Motor neuron (in vitro differentiated cells): ENCODE data around the gene CD69. TPM values are rescaled to one million over a fixed set of nuclear protein-coding genes. Genes with fewer than 3 reads are reported as not detected.

Experiments
- ATAC-seq, 8 experiments: fragments of 200-7000 bp; cut with Tn5 transposase; replicated peaks in 6 of 8; 2 replicates each; pipeline ENCODE4 v1.8.0; 2021; ENCODE audit warnings: mild to moderate bottlenecking in 8 of 8, moderate library complexity in 8 of 8
- H3K27ac ChIP-seq, 2 donors: fragments of 250-450 bp; sonication (Bioruptor Pico); 2 replicates each; pipeline ENCODE4 v1.9.0; 2021; ENCODE audit warnings: antibody characterized with exemption in 2 of 2, mild to moderate bottlenecking in 2 of 2, moderate library complexity in 1 of 2
- H3K4me1 ChIP-seq, 2 donors: fragments of 250-450 bp; sonication (Bioruptor Pico); replicated peaks in 1 of 2; 2 replicates each; pipeline ENCODE4 v1.6.1; 2021; ENCODE audit warnings: antibody characterized with exemption in 2 of 2, mild to moderate bottlenecking in 2 of 2, moderate library complexity in 1 of 2
- H3K4me3 ChIP-seq, 5 donors: fragments of 250-450 bp; sonication (Bioruptor Pico); 2 replicates each; pipeline ENCODE4 v1.9.0; 2021; ENCODE audit warnings: antibody characterized with exemption in 5 of 5, mild to moderate bottlenecking in 5 of 5, moderate library complexity in 4 of 5
- WGBS, 10 experiments: fragments of 450-650 bp; shearing (Covaris generic); methylation state at CpG; one replicate each; pipeline ENCODE4 v1.0.0; 2022; 5-methylcytosine and 5-hydroxymethylcytosine counted together
- in situ Hi-C, 9 experiments: fragments of 400-800 bp; cut with MboI; loops; one replicate each; pipeline ENCODE4 v1.15.0; 2021; ENCODE audit warnings: low sequenced_read_pairs in 9 of 9, low pct_unique_long_range_greater_than_20kb in 2 of 9; ENCODE audit not compliant: unreplicated experiment in 9 of 9
- total RNA-seq, 8 experiments: library from RNA; unstranded; fragments of 300-600 nt; gene quantifications; 2 replicates each; pipeline versions ENCODE4 v1.2.3 to v1.2.4, GENCODE V29; 2022

Gene CD69
- total RNA-seq, 8 experiments from 2014 or later: 0.20 to 1.4 (median 0.86) TPM; not detected in 2

DNA sequence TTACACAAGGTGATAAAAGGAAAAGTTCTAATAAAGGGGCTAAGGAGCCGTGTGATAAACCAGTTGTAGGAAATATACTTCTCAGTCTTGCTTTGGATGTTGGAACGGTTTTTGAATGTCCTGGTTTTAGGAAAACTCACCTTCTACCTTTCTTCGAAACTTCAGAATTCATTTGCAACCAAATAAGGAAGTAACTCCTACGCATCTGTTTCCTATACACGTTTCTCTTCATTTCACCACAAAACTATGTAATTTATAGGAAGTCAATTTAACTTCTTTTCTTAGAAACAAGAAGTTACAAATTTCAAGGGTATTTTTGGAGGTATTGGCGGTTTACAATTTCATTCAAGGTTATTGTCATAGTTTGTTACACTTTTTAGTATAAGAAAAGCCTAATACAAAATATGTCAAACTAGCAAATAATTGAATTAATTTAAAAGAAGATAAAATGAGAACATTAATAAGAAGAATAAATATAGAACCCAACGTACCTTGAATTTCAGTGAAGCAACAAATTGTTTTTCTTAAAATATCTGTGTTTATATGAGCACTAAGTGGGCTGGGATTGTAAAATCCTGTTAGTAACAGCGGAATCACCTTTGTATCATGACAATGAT, 33.2 kb upstream of the CD69 start:
- peaks cover 0 to 2% of the 10 kb centered on the region in 2 donors for H3K4me1 ChIP-seq
- no peak overlapping the region for H3K4me3 ChIP-seq
- in situ Hi-C loops: no loop called here
- no peak overlapping the region for H3K27ac ChIP-seq
- ATAC-seq: no peak
- WGBS, 10 experiments: 58 to 96% (median 88%) methylated on average over 3 to 8 of the region's 8 CpGs

DNA sequence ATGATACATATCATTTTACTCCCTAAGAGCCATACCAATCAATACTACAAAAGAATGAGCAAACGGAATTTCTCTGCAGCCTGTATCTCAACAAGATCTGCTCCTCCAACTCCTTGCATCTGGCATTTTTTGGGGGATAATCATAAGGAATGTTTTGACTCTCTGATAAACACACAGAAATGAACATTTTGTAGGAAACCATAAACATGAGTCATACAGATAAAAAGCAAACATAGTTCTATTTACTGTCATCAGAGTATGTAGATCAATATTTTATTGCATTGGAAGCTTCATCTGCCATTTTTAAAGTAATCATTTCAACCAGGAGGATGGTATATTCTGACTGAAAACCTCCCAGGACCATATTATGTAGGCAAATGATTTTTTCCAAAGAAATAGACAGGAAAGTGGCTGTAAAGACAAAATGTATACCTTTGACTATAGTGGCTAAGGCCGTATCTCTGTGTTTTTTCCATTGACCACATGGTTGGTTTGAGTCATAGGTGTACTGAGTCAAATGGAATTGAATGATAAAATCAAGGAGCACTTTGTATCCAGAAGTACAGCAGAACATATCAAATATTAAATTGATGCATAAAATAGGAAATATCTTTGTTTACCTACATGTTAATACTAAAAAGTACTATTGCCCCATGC, 32.4 kb upstream of the CD69 start:
- Histone ChIP-seq H3K4me3 (no peak overlapping the region), H3K27ac (no peak overlapping the region), H3K4me1 (peaks cover 0 to 2% of the 10 kb centered on the region in 2 donors)
- in situ Hi-C loops: no loop called here
- ATAC-seq: no peak
- WGBS, 10 experiments: 25 to 100% (median 83%) methylated on average over 1 to 2 of the region's 2 CpGs; no CpG with 5 or more reads in 1 of the 10 experiments

DNA sequence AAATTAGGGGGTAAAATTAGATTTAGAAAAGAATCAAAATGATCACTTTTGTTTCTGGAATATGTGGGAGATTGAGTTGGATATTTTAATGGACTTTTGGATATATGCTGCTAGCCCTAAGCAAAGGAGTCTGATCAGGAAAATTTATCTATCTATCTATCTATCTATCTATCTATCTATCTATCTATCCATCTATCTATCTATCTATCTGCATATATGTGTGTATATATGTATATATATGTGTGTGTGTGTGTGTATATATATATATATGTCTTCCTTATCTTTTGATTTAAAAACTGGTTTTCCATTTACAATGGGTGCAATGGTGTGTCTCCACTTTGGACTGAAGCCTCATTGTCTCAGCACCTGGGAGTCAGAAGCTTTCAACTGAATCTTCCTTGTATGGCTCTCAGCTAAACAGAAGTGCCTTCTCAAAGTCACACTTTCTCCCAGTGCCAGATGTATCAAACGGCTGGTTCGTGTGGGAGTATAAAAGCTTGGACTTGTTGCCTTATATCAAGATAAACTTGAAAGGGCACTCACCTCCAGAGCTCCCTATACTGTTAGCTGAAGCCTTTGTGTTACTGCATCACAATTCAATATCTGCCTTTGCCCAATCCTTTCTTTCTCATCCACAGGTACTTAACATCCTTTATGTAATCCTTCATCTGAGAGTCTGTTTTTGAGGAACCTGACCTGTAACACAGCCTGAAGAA, 31.6 kb upstream of the CD69 start:
- in situ Hi-C loops: no loop called here
- ATAC-seq: no peak
- Histone ChIP-seq H3K4me3 (no peak overlapping the region), H3K4me1 (no peaks in the 10 kb centered on the region), H3K27ac (no peak overlapping the region)
- 19 to 28% methylated on average over 2 of the region's 2 CpGs; no CpG with 5 or more reads in 8 of the 10 experiments for WGBS, 10 experiments

GRCh38 chr12:9786726-9787717, 26.3 kb upstream of the CD69 start:
- WGBS, 10 experiments: 0 to 64% (median 27%) methylated on average over 3 to 6 of the region's 6 CpGs
- peak in 4 of 8 experiments; percentile 23 to 99 (median 98) for ATAC-seq

GRCh38 chr12:9784816-9785215, 24.1 kb upstream of the CD69 start:
- Histone ChIP-seq H3K27ac (no peak overlapping the region), H3K4me1 (no peaks in the 10 kb centered on the region), H3K4me3 (no peak overlapping the region)
- WGBS, 10 experiments: 43 to 83% (median 73%) methylated on average over 1 to 3 of the region's 3 CpGs
- in situ Hi-C loops: no loop called here
- no peak for ATAC-seq

More at GRCh38 chr12:9786726-9787717, 26.3 kb upstream of the CD69 start:
- H3K4me1 ChIP-seq: no peaks in the 10 kb centered on the region
- H3K27ac ChIP-seq: peak overlapping the region in 1 of 2 donors; percentile 43
- in situ Hi-C loops: no loop called here
- H3K4me3 ChIP-seq: no peak overlapping the region

GRCh38 chr12:9784326-9784725, 23.6 kb upstream of the CD69 start:
- Histone ChIP-seq H3K4me3 (no peak overlapping the region), H3K27ac (no peak overlapping the region), H3K4me1 (no peaks in the 10 kb centered on the region)
- WGBS, 10 experiments: 42 to 100% (median 92%) methylated on average over 1 to 2 of the region's 2 CpGs
- no peak for ATAC-seq
- in situ Hi-C loops: no loop called here

GRCh38 chr12:9782547-9783382, 22.1 kb upstream of the CD69 start:
- no peak for ATAC-seq
- Histone ChIP-seq H3K4me3 (no peak overlapping the region), H3K27ac (no peak overlapping the region), H3K4me1 (no peaks in the 10 kb centered on the region)
- in situ Hi-C loops: no loop called here
- WGBS, 10 experiments: 45 to 100% (median 73%) methylated on average over 1 to 7 of the region's 7 CpGs; no CpG with 5 or more reads in 1 of the 10 experiments

GRCh38 chr12:9781360-9781759, 20.7 kb upstream of the CD69 start:
- WGBS, 10 experiments: 50 to 100% (median 88%) methylated on average over 1 to 2 of the region's 2 CpGs; no CpG with 5 or more reads in 1 of the 10 experiments
- Histone ChIP-seq H3K4me3 (no peak overlapping the region), H3K4me1 (no peaks in the 10 kb centered on the region), H3K27ac (no peak overlapping the region)
- ATAC-seq: no peak
- in situ Hi-C loops: no loop called here

DNA sequence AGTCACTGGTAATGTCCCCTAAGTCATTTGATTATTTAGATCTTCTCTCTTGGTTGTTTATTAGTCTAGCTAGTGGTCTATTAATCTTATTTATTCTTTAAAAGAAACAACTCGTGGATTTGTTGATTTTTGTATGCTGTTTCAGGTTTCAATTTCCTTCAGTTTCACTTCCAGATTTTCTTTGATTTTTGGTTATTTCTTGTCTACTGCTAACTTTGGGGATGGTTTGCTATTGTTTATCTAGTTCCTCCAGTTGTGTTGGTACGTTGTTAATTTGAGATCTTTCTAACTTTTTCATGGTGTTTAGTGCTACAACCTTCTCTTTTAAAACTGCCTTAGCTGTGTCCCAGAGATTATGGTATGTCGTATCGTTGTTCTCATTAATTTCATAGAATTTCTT, 18.5 kb upstream of the CD69 start:
- no peak for ATAC-seq
- 42 to 96% (median 83%) methylated on average over 1 to 4 of the region's 4 CpGs for WGBS, 10 experiments
- Histone ChIP-seq H3K4me1 (no peaks in the 10 kb centered on the region), H3K27ac (no peak overlapping the region), H3K4me3 (no peak overlapping the region)
- in situ Hi-C loops: no loop called here

- ATAC-seq: no peak
- 40 to 100% (median 80%) methylated on average over 1 to 3 of the region's 3 CpGs for WGBS, 10 experiments
- H3K4me3 ChIP-seq: no peak overlapping the region
- in situ Hi-C loops: no loop called here
- H3K27ac ChIP-seq: no peak overlapping the region
- H3K4me1 ChIP-seq: no peaks in the 10 kb centered on the region
Measured at GRCh38 chr12:9776781-9777180, 16.1 kb upstream of the CD69 start.

- Histone ChIP-seq H3K4me1 (no peaks in the 10 kb centered on the region), H3K27ac (no peak overlapping the region), H3K4me3 (no peak overlapping the region)
- in situ Hi-C loops: no loop called here
- ATAC-seq: peak in 1 of 8 experiments; percentile 36
- WGBS, 10 experiments: 8 to 100% (median 86%) methylated on average over 1 to 2 of the region's 2 CpGs; no CpG with 5 or more reads in 1 of the 10 experiments
Measured at GRCh38 chr12:9773216-9773877, 12.6 kb upstream of the CD69 start.
